Peyer's patch (tissue), 4 donors: Measurements from ENCODE around the gene FAM83F.

Experiments
- CTCF ChIP-seq, 6 experiments: fragments of 450-650 bp in 4 of 6; fragments of 200-600 bp in 2 of 6; sonication (generic) in 1 of 6; IDR thresholded peaks; one replicate each; pipeline ENCODE4 v1.5.1; 2017 to 2019; ENCODE audit warnings: antibody characterized with exemption in 6 of 6, mild to moderate bottlenecking in 3 of 6, moderate library complexity in 1 of 6
- POLR2A ChIP-seq, 2 donors: fragments of 450-650 bp; IDR thresholded peaks; one replicate each; pipeline ENCODE4 v1.5.1; 2017; ENCODE audit warnings: antibody characterized with exemption in 2 of 2, mild to moderate bottlenecking in 2 of 2, moderate library complexity in 2 of 2

GRCh38 chr22:40057652-40058051 lies 62.9 kb downstream of the FAM83F start:
- TF ChIP-seq POLR2A (IDR thresholded peaks at IDR 0.05) (no peak), CTCF (IDR thresholded peaks at IDR 0.05) (no peak)
